Right lobe of liver (tissue), 6 donors: Measurements from ENCODE around the gene ZFAND3. TPM values are rescaled to one million over a fixed set of nuclear protein-coding genes. Genes with fewer than 3 reads are reported as not detected.

Source experiments
- ATAC-seq, 4 donors: fragments of 200-7000 bp; cut with Tn5 transposase; one replicate each; pipeline ENCODE4 v1.9.1; 2020; ENCODE audit warnings: mild to moderate bottlenecking in 4 of 4, moderate library complexity in 4 of 4
- DNase-seq, 3 donors: peaks; one replicate each; pipeline ENCODE4 v3.0.0-alpha.2; 2020
- H3K27ac ChIP-seq, 3 donors: fragments of 200-600 bp; one replicate each; pipeline ENCODE4 v1.8.0; 2022
- H3K27me3 ChIP-seq, 2 donors: fragments of 200-600 bp; one replicate each; pipeline ENCODE4 v1.8.0; 2022
- H3K36me3 ChIP-seq, 4 donors: fragments of 200-600 bp; sonication (generic) in 1 of 4; one replicate each; pipeline versions ENCODE4 v1.5.1 to v1.8.0; 2017 to 2022; ENCODE audit warnings: control low read depth in 1 of 4
- H3K4me1 ChIP-seq, 4 donors: fragments of 200-600 bp; sonication (generic) in 1 of 4; one replicate each; pipeline versions ENCODE4 v1.5.1 to v1.8.0; 2017 to 2022; ENCODE audit warnings: control low read depth in 1 of 4
- H3K4me3 ChIP-seq, 3 donors: fragments of 200-600 bp; one replicate each; pipeline ENCODE4 v1.8.0; 2022
- H3K9me3 ChIP-seq, 4 donors: fragments of 200-600 bp; sonication (generic) in 1 of 4; one replicate each; pipeline versions ENCODE4 v1.5.1 to v1.8.0; 2017 to 2022; ENCODE audit warnings: control low read depth in 1 of 4
- POLR2A ChIP-seq: fragments of 450-650 bp; IDR thresholded peaks from one replicate; pipeline ENCODE4 v1.6.1; 2017; ENCODE audit warnings: antibody characterized with exemption, mild to moderate bottlenecking
- WGBS: methylation state at CpG from one replicate; pipeline ENCODE4 v1.1.6; 2018; ENCODE audit warnings: low coverage, low lambda C conversion rate; ENCODE audit not compliant: insufficient coverage; ENCODE audit errors: missing lambda C conversion rate; 5-methylcytosine and 5-hydroxymethylcytosine counted together
- intact Hi-C, 2 donors: fragments of 100-400 bp; cut with DNase I; formaldehyde crosslinking; loops; one replicate each; pipeline versions ENCODE4 v1.11.2 to v1.14.1; 2022
- total RNA-seq, 6 experiments: library from RNA; depleted of rRNA in 2 of 6; stranded (reverse); fragments of >200 nt in 2 of 6; fragmentation: NEBNext Ultra II Directional in 3 of 6; extraction: Animal tissue kit (Norgen Biotek cat#: 25700) in 3 of 6; gene quantifications; one replicate each; pipeline versions ENCODE4 v1.1.0 to v1.2.4, GENCODE V29; 2016 to 2023
- TF ChIP-seq, protein P1 (sequence below), 4 donors: fragments of 200-600 bp in 3 of 4; fragments of 450-650 bp in 1 of 4; IDR thresholded peaks; one replicate each; pipeline versions ENCODE4 v1.5.1 to v1.8.0; 2016 to 2022; ENCODE audit warnings: antibody characterized with exemption in 4 of 4, mild to moderate bottlenecking in 2 of 4
- donor health status: DM: no; HTN: yes; CAD: no.
- donor health status: DM: no; HTN: no; CAD: no.
- donor health status: DM: no; HTN: no; CAD: no.
- donor health status: DM: no; HTN: yes; CAD: no.
- donor health status: DM: no; HTN: yes; CAD: no.

Gene ZFAND3
- total RNA-seq, 6 experiments from 2014 or later = 43.1 to 66.5 (median 53.2) TPM

DNA sequence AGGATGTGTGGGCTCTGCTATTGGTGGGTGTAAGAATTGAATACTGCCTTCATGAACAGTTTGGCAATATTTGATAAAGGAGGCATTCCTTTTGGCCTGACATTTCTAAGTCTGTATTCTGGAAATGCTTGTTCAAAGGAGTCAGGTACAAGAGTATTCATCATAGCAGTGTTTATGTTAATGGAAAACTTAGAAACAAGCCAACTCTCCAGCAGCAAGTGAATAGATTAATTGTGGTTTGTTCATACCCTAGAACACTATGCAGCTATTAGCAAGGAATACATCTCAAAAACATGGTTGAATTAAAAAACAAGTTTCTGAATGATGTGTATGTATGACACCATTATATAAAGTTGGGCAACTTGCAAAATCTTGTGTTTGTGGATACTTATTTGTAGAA, 195.8 kb downstream of the ZFAND3 start:
- no peak for DNase-seq
- no peak for TF ChIP-seq POLR2A
- TF ChIP-seq, protein P1, sequence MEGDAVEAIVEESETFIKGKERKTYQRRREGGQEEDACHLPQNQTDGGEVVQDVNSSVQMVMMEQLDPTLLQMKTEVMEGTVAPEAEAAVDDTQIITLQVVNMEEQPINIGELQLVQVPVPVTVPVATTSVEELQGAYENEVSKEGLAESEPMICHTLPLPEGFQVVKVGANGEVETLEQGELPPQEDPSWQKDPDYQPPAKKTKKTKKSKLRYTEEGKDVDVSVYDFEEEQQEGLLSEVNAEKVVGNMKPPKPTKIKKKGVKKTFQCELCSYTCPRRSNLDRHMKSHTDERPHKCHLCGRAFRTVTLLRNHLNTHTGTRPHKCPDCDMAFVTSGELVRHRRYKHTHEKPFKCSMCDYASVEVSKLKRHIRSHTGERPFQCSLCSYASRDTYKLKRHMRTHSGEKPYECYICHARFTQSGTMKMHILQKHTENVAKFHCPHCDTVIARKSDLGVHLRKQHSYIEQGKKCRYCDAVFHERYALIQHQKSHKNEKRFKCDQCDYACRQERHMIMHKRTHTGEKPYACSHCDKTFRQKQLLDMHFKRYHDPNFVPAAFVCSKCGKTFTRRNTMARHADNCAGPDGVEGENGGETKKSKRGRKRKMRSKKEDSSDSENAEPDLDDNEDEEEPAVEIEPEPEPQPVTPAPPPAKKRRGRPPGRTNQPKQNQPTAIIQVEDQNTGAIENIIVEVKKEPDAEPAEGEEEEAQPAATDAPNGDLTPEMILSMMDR (IDR thresholded peaks at IDR 0.05) = no peak
- Histone ChIP-seq H3K27me3 (no peaks in the 10 kb centered on the region), H3K4me3 (no peak overlapping the region), H3K36me3 (no peaks in the 10 kb centered on the region), H3K9me3 (peaks cover 0 to 3% (median 0%) of the 10 kb centered on the region in 4 donors), H3K27ac (no peak overlapping the region), H3K4me1 (peaks cover 0 to 31% (median 3%) of the 10 kb centered on the region in 4 donors)
- ATAC-seq = no peak
- intact Hi-C loops = no loop called here

- Histone ChIP-seq H3K27ac (no peak overlapping the region), H3K4me3 (no peak overlapping the region), H3K27me3 (no peaks in the 10 kb centered on the region), H3K4me1 (peaks cover 0 to 44% (median 3%) of the 10 kb centered on the region in 4 donors), H3K36me3 (no peaks in the 10 kb centered on the region), H3K9me3 (no peaks in the 10 kb centered on the region)
- TF ChIP-seq, protein P1 (IDR thresholded peaks at IDR 0.05) = no peak
- TF ChIP-seq POLR2A = no peak
- intact Hi-C loops = no loop called here
- 57% methylated on average over 1 of the region's 1 CpG for WGBS
- ATAC-seq (no peak), DNase-seq (no peak)
Measured at GRCh38 chr6:38016824-38017223, 197.3 kb downstream of the ZFAND3 start.

GRCh38 chr6:38018755-38019165, 199.2 kb downstream of the ZFAND3 start:
- TF ChIP-seq, protein P1 (IDR thresholded peaks at IDR 0.05) = peak in 3 of 4 donors; percentile 14 to 41 (median 29)
- no peak for TF ChIP-seq POLR2A
- DNase-seq (peak; percentile 23 to 69 (median 64)), ATAC-seq (peak; percentile 74 to 91 (median 87))
- H3K4me3 ChIP-seq = no peak overlapping the region
- peak overlapping the region in 1 of 3 donors; percentile 15 for H3K27ac ChIP-seq
- H3K27me3 ChIP-seq = no peaks in the 10 kb centered on the region
- H3K36me3 ChIP-seq = no peaks in the 10 kb centered on the region
- peaks cover 0 to 44% (median 3%) of the 10 kb centered on the region in 4 donors for H3K4me1 ChIP-seq
- no peaks in the 10 kb centered on the region for H3K9me3 ChIP-seq
- intact Hi-C loops = no loop called here
- WGBS = 14% methylated on average over 2 of the region's 2 CpGs

DNA sequence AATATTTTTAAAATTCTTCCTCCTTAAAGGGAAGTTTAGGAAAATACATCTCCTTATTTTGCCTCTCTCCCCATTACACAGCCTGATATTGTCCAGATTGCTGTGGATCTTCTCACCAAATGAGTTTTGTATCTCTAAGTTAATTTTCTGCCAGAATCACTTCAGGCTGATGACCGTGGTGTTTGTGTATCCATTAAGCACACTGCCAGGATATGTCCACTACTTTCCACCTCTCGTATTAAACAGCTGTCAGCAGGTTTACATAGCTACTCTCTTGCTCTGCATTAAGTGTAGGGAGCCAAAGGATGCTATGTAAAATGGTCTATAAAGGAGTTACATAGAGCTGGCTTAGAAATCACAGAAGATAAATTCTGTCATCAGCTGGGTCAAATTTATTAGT, 201.1 kb downstream of the ZFAND3 start:
- Histone ChIP-seq H3K4me3 (no peak overlapping the region), H3K4me1 (peaks cover 0 to 44% (median 3%) of the 10 kb centered on the region in 4 donors), H3K36me3 (no peaks in the 10 kb centered on the region), H3K9me3 (no peaks in the 10 kb centered on the region), H3K27ac (peak overlapping the region in 1 of 3 donors; percentile 3), H3K27me3 (no peaks in the 10 kb centered on the region)
- DNase-seq (no peak), ATAC-seq (peak in 3 of 4 donors; percentile 24 to 38 (median 37))
- intact Hi-C loops = no loop called here
- TF ChIP-seq, protein P1 (IDR thresholded peaks at IDR 0.05) = no peak
- TF ChIP-seq POLR2A = no peak
- 21% methylated on average over 2 of the region's 2 CpGs for WGBS

GRCh38 chr6:38021029-38021428, 201.5 kb downstream of the ZFAND3 start:
- Histone ChIP-seq H3K27me3 (no peaks in the 10 kb centered on the region), H3K4me1 (peaks cover 0 to 44% (median 3%) of the 10 kb centered on the region in 4 donors), H3K4me3 (no peak overlapping the region), H3K9me3 (no peaks in the 10 kb centered on the region), H3K27ac (peak overlapping the region in 1 of 3 donors; percentile 3), H3K36me3 (no peaks in the 10 kb centered on the region)
- 44% methylated on average over 2 of the region's 2 CpGs for WGBS
- DNase-seq (no peak), ATAC-seq (no peak)
- no peak for TF ChIP-seq POLR2A
- TF ChIP-seq, protein P1 (IDR thresholded peaks at IDR 0.05) = no peak
- intact Hi-C loops = no loop called here
